MCF 10A (cell line): ENCODE measurements around the gene KCNK4. TPM values are rescaled to one million over a fixed set of nuclear protein-coding genes. Genes with fewer than 3 reads are reported as not detected.

ENCODE experiments used
- BruUV-seq: library from RNA; stranded (reverse); fragments of 400-500 nt; replicated peaks from 2 replicates; lab custom pipeline; 2021; lab: Mats Ljungman, UMichigan
- CTCF ChIA-PET: fragments of 300-600 bp; sonication (Branson Sonifier 250); formaldehyde crosslinking; extraction: SDS; loops from one replicate; lab custom pipeline; 2021; ENCODE audit warnings: antibody characterized with exemption, inconsistent platforms; lab: Yijun Ruan, JAX
- POLR2A ChIA-PET: fragments of 300-600, 350-650 bp; sonication (Branson Sonifier 250); formaldehyde crosslinking; extraction: SDS; loops from one replicate; lab custom pipeline; 2020; ENCODE audit warnings: antibody characterized with exemption, inconsistent platforms; lab: Yijun Ruan, JAX
- DNase-seq: peaks from one replicate; pipeline ENCODE4 v3.0.0-alpha.2; 2018; ENCODE audit not compliant: unreplicated experiment
- H3K27ac Mint-ChIP-seq: one replicate; pipeline ENCODE4 v1.8.0; 2022; ENCODE audit warnings: mild to moderate bottlenecking, low read depth, mixed read lengths; ENCODE audit not compliant: unreplicated experiment
- H3K27me3 Mint-ChIP-seq: one replicate; pipeline ENCODE4 v1.8.0; 2022; ENCODE audit warnings: mixed read lengths; ENCODE audit not compliant: insufficient read depth, unreplicated experiment
- H3K36me3 Mint-ChIP-seq: one replicate; pipeline ENCODE4 v1.8.0; 2022; ENCODE audit warnings: mild to moderate bottlenecking, moderate library complexity, mixed read lengths; ENCODE audit not compliant: insufficient read depth, unreplicated experiment
- H3K4me1 Mint-ChIP-seq: one replicate; pipeline ENCODE4 v1.8.0; 2022; ENCODE audit warnings: mixed read lengths; ENCODE audit not compliant: insufficient read depth, unreplicated experiment
- H3K4me3 Mint-ChIP-seq: one replicate; pipeline ENCODE4 v1.8.0; 2022; ENCODE audit warnings: mild to moderate bottlenecking, moderate library complexity, mixed read lengths; ENCODE audit not compliant: unreplicated experiment
- H3K9me3 Mint-ChIP-seq: one replicate; pipeline ENCODE4 v1.8.0; 2022; ENCODE audit warnings: mixed read lengths; ENCODE audit not compliant: unreplicated experiment
- intact Hi-C: fragments of 100-400 bp; cut with micrococcal nuclease; formaldehyde crosslinking; loops from 2 replicates; pipeline ENCODE4 v1.14.1; 2022
- total RNA-seq: library from RNA; stranded (reverse); gene quantifications from 2 replicates; pipeline ENCODE4 v1.2.3, GENCODE V29; 2022
- TF ChIP-seq, protein P1 (sequence below): fragments of 200-600 bp; IDR thresholded peaks from one replicate; pipeline ENCODE4 v1.8.0; 2022; ENCODE audit warnings: antibody characterized with exemption, mild to moderate bottlenecking; ENCODE audit not compliant: unreplicated experiment

Gene KCNK4
- total RNA-seq, 1 experiment from 2014 or later: not detected

DNA sequence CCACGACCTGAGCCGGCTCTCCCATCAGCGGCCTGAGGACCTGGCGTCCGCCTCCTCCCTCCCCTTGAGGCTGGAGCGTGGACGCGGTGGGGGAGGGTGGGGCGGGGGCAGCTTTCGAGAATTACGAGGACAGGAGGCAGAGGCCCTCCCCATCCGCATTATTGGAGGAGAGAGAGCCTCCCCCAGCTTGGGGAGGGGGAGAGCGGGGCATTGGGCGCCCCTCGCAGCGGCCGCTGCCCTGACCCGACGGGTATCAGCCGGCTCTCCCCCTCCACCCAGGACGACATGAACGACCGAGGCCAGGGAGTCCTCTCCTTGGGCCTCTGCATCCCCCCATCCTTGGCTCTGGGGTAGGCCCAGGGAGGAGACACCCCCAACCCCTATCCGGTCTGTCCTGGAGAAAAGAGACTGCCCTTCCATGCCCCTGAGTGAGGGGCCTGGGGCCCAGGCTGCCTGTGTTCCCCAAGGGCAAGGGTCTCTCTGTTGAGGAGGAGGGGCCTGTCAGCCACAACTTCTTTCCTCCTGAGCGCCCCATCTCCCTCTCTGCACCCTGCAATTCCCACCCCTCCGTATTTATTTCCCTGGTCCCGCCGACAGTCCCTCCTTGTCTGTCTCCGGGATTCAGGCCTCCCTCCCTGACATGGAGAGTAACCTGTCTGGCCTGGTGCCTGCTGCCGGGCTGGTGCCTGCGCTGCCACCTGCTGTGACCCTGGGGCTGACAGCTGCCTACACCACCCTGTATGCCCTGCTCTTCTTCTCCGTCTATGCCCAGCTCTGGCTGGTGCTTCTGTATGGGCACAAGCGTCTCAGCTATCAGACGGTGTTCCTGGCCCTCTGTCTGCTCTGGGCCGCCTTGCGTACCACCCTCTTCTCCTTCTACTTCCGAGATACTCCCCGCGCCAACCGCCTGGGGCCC is 5.0 kb upstream of the KCNK4 start:
- Mint-ChIP-seq H3K27ac (peak overlapping the region; percentile 84), H3K27me3 (peaks cover 9% of the 10 kb centered on the region), H3K36me3 (peaks cover 29% of the 10 kb centered on the region), H3K4me3 (peak overlapping the region; percentile 76), H3K4me1 (peaks cover 15% of the 10 kb centered on the region), H3K9me3 (no peaks in the 10 kb centered on the region)
- BruUV-seq: no TSS peak
- ChIA-PET CTCF (interaction anchor here (0.6 to 9.9 kb wide), 3 partner anchors 14 to 22 kb away, joined by 3 to 96 read pairs (median 5); partner anchors contain the start of gene CATSPERZ), POLR2A (interaction anchor here (0.9 to 8.2 kb wide), 8 partner anchors 9 to 100 kb away, joined by 3 to 125 read pairs (median 8); partner anchors contain the start of genes CATSPERZ, PLCB3, PRDX5 and STIP1)
- TF ChIP-seq, protein P1, sequence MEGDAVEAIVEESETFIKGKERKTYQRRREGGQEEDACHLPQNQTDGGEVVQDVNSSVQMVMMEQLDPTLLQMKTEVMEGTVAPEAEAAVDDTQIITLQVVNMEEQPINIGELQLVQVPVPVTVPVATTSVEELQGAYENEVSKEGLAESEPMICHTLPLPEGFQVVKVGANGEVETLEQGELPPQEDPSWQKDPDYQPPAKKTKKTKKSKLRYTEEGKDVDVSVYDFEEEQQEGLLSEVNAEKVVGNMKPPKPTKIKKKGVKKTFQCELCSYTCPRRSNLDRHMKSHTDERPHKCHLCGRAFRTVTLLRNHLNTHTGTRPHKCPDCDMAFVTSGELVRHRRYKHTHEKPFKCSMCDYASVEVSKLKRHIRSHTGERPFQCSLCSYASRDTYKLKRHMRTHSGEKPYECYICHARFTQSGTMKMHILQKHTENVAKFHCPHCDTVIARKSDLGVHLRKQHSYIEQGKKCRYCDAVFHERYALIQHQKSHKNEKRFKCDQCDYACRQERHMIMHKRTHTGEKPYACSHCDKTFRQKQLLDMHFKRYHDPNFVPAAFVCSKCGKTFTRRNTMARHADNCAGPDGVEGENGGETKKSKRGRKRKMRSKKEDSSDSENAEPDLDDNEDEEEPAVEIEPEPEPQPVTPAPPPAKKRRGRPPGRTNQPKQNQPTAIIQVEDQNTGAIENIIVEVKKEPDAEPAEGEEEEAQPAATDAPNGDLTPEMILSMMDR: peak; percentile 21
- intact Hi-C loops: loop anchor here (1.0 to 5.0 kb wide), 4 partner anchors 19 to 99 kb away; partner anchors contain the start of genes ESRRA, PLCB3 and STIP1
- peak; percentile 42 for DNase-seq

DNA sequence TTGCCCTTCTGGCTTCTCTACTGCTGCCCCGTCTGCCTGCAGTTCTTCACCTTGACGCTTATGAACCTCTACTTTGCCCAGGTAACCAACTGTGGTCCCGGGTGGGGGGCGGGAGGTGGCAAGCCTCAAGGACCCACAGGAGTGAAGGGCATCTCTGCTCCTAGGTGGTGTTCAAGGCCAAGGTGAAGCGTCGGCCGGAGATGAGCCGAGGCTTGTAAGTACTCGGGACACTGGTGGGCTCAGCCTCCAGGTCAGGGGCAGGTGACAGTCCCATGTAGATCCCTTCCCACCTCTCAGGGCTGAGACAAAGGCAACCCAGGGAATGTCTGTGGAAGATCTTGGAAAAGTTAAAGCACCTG is 4.3 kb upstream of the KCNK4 start:
- POLR2A ChIA-PET: interaction anchor here (0.9 to 3.1 kb wide), 4 partner anchors 10 to 45 kb away, joined by 3 to 24 read pairs (median 8); partner anchors contain the start of genes PLCB3, PRDX5 and TRMT112
- intact Hi-C loops: loop anchor here (1.0 to 5.0 kb wide), 4 partner anchors 18 to 99 kb away; partner anchors contain the start of genes ESRRA, PLCB3 and STIP1
- TF ChIP-seq, protein P1: no peak
- Mint-ChIP-seq H3K4me3 (peak overlapping the region; percentile 76), H3K27me3 (peaks cover 11% of the 10 kb centered on the region), H3K9me3 (no peaks in the 10 kb centered on the region), H3K4me1 (peaks cover 15% of the 10 kb centered on the region), H3K27ac (peak overlapping the region; percentile 77), H3K36me3 (peaks cover 22% of the 10 kb centered on the region)
- CTCF ChIA-PET: interaction anchor here (9.9 kb wide), 1 partner anchor 16 kb away, joined by 96 read pairs; the partner anchor contains the start of gene CATSPERZ
- no peak for DNase-seq
- no TSS peak for BruUV-seq

DNA sequence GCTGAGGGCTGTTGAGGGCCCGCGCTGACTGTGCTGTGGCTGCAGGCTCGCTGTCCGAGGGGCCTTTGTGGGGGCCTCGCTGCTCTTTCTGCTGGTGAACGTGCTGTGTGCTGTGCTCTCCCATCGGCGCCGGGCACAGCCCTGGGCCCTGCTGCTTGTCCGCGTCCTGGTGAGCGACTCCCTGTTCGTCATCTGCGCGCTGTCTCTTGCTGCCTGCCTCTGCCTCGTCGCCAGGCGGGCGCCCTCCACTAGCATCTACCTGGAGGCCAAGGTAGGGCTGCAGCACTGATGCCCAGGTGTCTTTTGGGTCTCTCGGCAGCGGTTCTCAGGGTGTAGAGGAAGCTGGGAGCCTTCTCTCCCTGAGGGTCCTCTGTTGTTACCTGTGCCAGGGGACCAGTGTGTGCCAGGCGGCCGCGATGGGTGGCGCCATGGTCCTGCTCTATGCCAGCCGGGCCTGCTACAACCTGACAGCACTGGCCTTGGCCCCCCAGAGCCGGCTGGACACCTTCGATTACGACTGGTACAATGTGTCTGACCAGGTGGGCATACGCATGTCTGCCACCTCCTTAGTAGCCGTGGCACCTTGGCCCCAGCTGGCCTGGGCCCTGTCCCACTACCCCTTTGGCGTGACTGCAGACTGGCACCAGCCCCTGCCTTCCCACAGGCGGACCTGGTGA is 3.3 kb upstream of the KCNK4 start:
- Mint-ChIP-seq H3K4me3 (no peak overlapping the region), H3K9me3 (no peaks in the 10 kb centered on the region), H3K36me3 (peaks cover 13% of the 10 kb centered on the region), H3K27ac (no peak overlapping the region), H3K27me3 (peaks cover 11% of the 10 kb centered on the region), H3K4me1 (peaks cover 15% of the 10 kb centered on the region)
- CTCF ChIA-PET: interaction anchor here (0.6 to 9.9 kb wide), 2 partner anchors 15 to 809 kb away, joined by 3 to 96 read pairs; partner anchors contain the start of gene CATSPERZ
- intact Hi-C loops: loop anchor here (2.0 to 5.0 kb wide), 3 partner anchors 17 to 101 kb away; partner anchors contain the start of genes ESRRA, PLCB3 and STIP1
- TF ChIP-seq, protein P1: no peak
- POLR2A ChIA-PET: interaction anchor here (1.1 kb wide), 1 partner anchor 36 kb away, joined by 3 read pairs; the partner anchor contains the start of gene PLCB3
- DNase-seq: no peak
- BruUV-seq: no TSS peak
